HepG2 (cell line): ENCODE measurements around the gene C20orf202. TPM values are rescaled to one million over a fixed set of nuclear protein-coding genes. Genes with fewer than 3 reads are reported as not detected.

ENCODE experiments used
- CBX5 ChIP-seq: sonication (generic); formaldehyde crosslinking; IDR thresholded peaks from 2 replicates; pipeline ENCODE4 v1.4.0; 2020; ENCODE audit warnings: missing genetic modification reagents, borderline replicate concordance
- DMTF1 ChIP-seq: sonication (generic); formaldehyde crosslinking; IDR thresholded peaks from 2 replicates; pipeline ENCODE4 v1.4.0; 2020; ENCODE audit warnings: mild to moderate bottlenecking, missing genetic modification reagents
- E2F5 ChIP-seq: sonication (generic); formaldehyde crosslinking; conservative IDR thresholded peaks from 2 replicates; pipeline ENCODE4 v1.4.0; 2020; ENCODE audit warnings: missing genetic modification reagents
- HOMEZ ChIP-seq: IDR thresholded peaks from 2 replicates; pipeline ENCODE4 v1.6.1; 2016; ENCODE audit warnings: low read depth
- KLF12 ChIP-seq: sonication (generic); formaldehyde crosslinking; IDR thresholded peaks from 2 replicates; pipeline ENCODE4 v1.4.0; 2020; ENCODE audit warnings: missing genetic modification reagents, borderline replicate concordance
- NCOA2 ChIP-seq: sonication (generic); formaldehyde crosslinking; IDR thresholded peaks from 2 replicates; pipeline ENCODE4 v1.8.0; 2022; ENCODE audit warnings: inconsistent platforms
- NFE2 ChIP-seq: sonication (generic); formaldehyde crosslinking; IDR thresholded peaks from 2 replicates; pipeline ENCODE4 v1.4.0; 2020; ENCODE audit warnings: missing genetic modification reagents
- NFKB2 ChIP-seq: sonication (generic); formaldehyde crosslinking; IDR thresholded peaks from 2 replicates; pipeline ENCODE4 v1.4.0; 2020; ENCODE audit warnings: missing genetic modification reagents, borderline replicate concordance
- NR2F6 ChIP-seq, 2 experiments: IDR thresholded peaks; 2 replicates each; pipeline ENCODE4 v1.6.1; 2016; ENCODE audit warnings: antibody characterized with exemption in 1 of 2, mild to moderate bottlenecking in 1 of 2
- SMAD9 ChIP-seq: sonication (generic); formaldehyde crosslinking; IDR thresholded peaks from 2 replicates; pipeline ENCODE4 v1.5.1; 2020; ENCODE audit warnings: mild to moderate bottlenecking, missing genetic modification reagents
- TBX2 ChIP-seq: sonication (generic); formaldehyde crosslinking; IDR thresholded peaks from 2 replicates; pipeline ENCODE4 v1.5.0; 2020; ENCODE audit warnings: missing genetic modification reagents, mild to moderate bottlenecking, borderline replicate concordance
- TFAP4 ChIP-seq: sonication (generic); IDR thresholded peaks from 2 replicates; pipeline ENCODE4 v1.6.1; 2016; ENCODE audit warnings: low read depth, borderline replicate concordance
- ZNF207 ChIP-seq: fragments of 450-650 bp; IDR thresholded peaks from 2 replicates; pipeline ENCODE4 v1.6.1; 2016; ENCODE audit warnings: antibody characterized with exemption, borderline replicate concordance
- ZNF276 ChIP-seq: sonication (generic); formaldehyde crosslinking; IDR thresholded peaks from 2 replicates; pipeline ENCODE4 v1.4.0; 2020; ENCODE audit warnings: mild to moderate bottlenecking, low read depth, missing genetic modification reagents
- ZNF562 ChIP-seq: sonication (generic); formaldehyde crosslinking; IDR thresholded peaks from 2 replicates; pipeline ENCODE4 v1.8.0; 2022; ENCODE audit warnings: missing genetic modification reagents, borderline replicate concordance
- ZNF574 ChIP-seq: sonication (generic); formaldehyde crosslinking; IDR thresholded peaks from 2 replicates; pipeline ENCODE4 v1.4.0; 2020; ENCODE audit warnings: missing genetic modification reagents
- ZNF615 ChIP-seq: sonication (generic); formaldehyde crosslinking; IDR thresholded peaks from 2 replicates; pipeline ENCODE4 v1.5.0; 2020; ENCODE audit warnings: mild to moderate bottlenecking, missing genetic modification reagents, borderline replicate concordance
- ZNF75D ChIP-seq: sonication (generic); formaldehyde crosslinking; IDR thresholded peaks from 2 replicates; pipeline ENCODE4 v1.8.1; 2023; ENCODE audit warnings: missing genetic modification reagents, mild to moderate bottlenecking, borderline replicate concordance
- polyA plus RNA-seq, 8 experiments: library from polyadenylated mRNA; depleted of rRNA in 3 of 8; stranded (reverse) in 7 of 8; unstranded in 1 of 8; fragments of >200 nt; fragmentation: Illumina TruSeq in 4 of 8; extraction: Trizol in 4 of 8; gene quantifications; 2 replicates each; pipeline versions ENCODE4 v1.2.1 to v1.2.3, GENCODE V29; 2011 to 2016; ENCODE audit warnings: low read depth in 4 of 8, missing spikeins in 1 of 8, mixed read lengths in 1 of 8; ENCODE audit not compliant: insufficient read depth in 1 of 8
- total RNA-seq, 5 experiments: library from RNA; depleted of rRNA; stranded (reverse); fragments of >200 nt; fragmentation: Illumina TruSeq; extraction: Trizol; gene quantifications; 2 replicates each; pipeline ENCODE4 v1.2.3, GENCODE V29; 2016; ENCODE audit warnings: low read depth in 1 of 5

C20orf202 gene
- total and polyA plus RNA-seq, 2 of the 13 experiments (the other 11 are each of a cell fraction or from before 2014, with no cell fraction given), result 0.20 to 1.2 TPM

GRCh38 chr20:1184638-1185315, 18.5 kb upstream of the C20orf202 start, which contains the start of gene TMEM74B (continued):
- TF ChIP-seq HOMEZ (no peak), ZNF207 (no peak), KLF12 (CRISPR knock-in tag) (0 out of 2 replicates have a peak, but pooled peaks have one; percentile 18), TFAP4 (no peak), ZNF562 (CRISPR knock-in tag) (no peak), NFE2 (no peak), NCOA2 (no peak), NFKB2 (peak; percentile 93), TBX2 (peak; percentile 33; the same call in 1 of the 2 replicates), ZNF75D (no peak), ZNF615 (CRISPR knock-in tag) (no peak), NR2F6 (IDR thresholded peaks at IDR 0.05) (no peak), NR2F6 (CRISPR knock-in tag; IDR thresholded peaks at IDR 0.05) (no peak; the same call in 1 of the 2 replicates), DMTF1 (CRISPR knock-in tag) (no peak), ZNF276 (peak; percentile 47; the same call in 1 of the 2 replicates), CBX5 (CRISPR knock-in tag) (no peak), ZNF574 (CRISPR knock-in tag) (peak; percentile 67), SMAD9 (CRISPR knock-in tag) (peak; percentile 14; the same call in 1 of the 2 replicates), E2F5 (no peak)
